SH-SY5Y (cell line): ENCODE measurements around the gene CSNK2B.

Source experiments
- GATA2 ChIP-seq: IDR thresholded peaks from 2 replicates; pipeline ENCODE4 v1.6.1; 2011; ENCODE audit warnings: mild to moderate bottlenecking, low read depth, low read length
- GATA3 ChIP-seq: IDR thresholded peaks from 2 replicates; pipeline ENCODE4 v1.6.1; 2011; ENCODE audit warnings: low read depth, mild to moderate bottlenecking, low read length, moderate library complexity

DNA sequence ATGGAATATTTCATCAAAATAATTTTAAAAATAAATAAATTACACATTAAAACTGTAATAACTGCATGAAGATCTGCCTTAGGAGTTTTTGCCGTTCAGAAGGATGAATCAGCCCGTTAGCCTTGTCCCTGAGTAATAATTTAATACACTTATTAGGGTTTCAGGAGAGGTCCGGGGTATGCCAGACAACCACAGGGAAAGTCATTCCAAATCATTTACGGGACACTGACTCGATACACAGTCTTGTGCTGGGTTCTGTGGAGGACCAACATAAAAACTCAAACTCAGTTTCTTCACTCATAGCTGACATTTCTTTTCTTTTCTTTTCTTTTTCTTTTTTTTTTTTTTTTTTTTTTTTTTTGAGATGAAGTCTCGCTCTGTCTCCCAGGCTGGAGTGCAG lies 40.1 kb downstream of the CSNK2B start:
- TF ChIP-seq GATA2 (no peak), GATA3 (no peak)
